ENCODE measurements around the gene CZIB.

The CZIB gene

GRCh38 chr1:53220171-53220961 lies at the start of gene CZIB:
Gene CZIB, minus strand, starts transcription at chr1:53220634. Its CDS starts 59 bp downstream, at chr1:53220575.
- H3K27ac ChIP-seq = peak within 1 kb of the TSS; percentile 93
- no peak for TF ChIP-seq CTCF (IDR thresholded peaks at IDR 0.05)

- H3K27ac ChIP-seq = no peak overlapping the region
- no peak for TF ChIP-seq CTCF (IDR thresholded peaks at IDR 0.05)
- TF ChIP-seq ZFX (IDR thresholded peaks at IDR 0.05; ENCODE audit: borderline replicate concordance) = no peak
Measured at GRCh38 chr1:53270107-53270506, 49.7 kb upstream of the CZIB start.

- TF ChIP-seq ZFX (IDR thresholded peaks at IDR 0.05; ENCODE audit: borderline replicate concordance) (no peak), CTCF (IDR thresholded peaks at IDR 0.05) (no peak)
- no peak overlapping the region for H3K27ac ChIP-seq
Measured at GRCh38 chr1:53267761-53268160, 47.3 kb upstream of the CZIB start.

- H3K27ac ChIP-seq = no peak overlapping the region
- TF ChIP-seq CTCF (IDR thresholded peaks at IDR 0.05) = no peak; the same call in 1 of the 2 replicates
- no peak for TF ChIP-seq ZFX (IDR thresholded peaks at IDR 0.05; ENCODE audit: borderline replicate concordance)
Measured at GRCh38 chr1:53266038-53266437, 45.6 kb upstream of the CZIB start.

- no peak overlapping the region for H3K27ac ChIP-seq
- TF ChIP-seq ZFX (IDR thresholded peaks at IDR 0.05; ENCODE audit: borderline replicate concordance) = no peak
Measured at GRCh38 chr1:53265581-53265980, 45.1 kb upstream of the CZIB start.

- H3K27ac ChIP-seq = no peak overlapping the region
- no peak for TF ChIP-seq ZFX (IDR thresholded peaks at IDR 0.05; ENCODE audit: borderline replicate concordance)
- no peak for TF ChIP-seq CTCF (IDR thresholded peaks at IDR 0.05)
Measured at GRCh38 chr1:53264048-53264447, 43.6 kb upstream of the CZIB start.

- H3K27ac ChIP-seq = no peak overlapping the region
- TF ChIP-seq CTCF (IDR thresholded peaks at IDR 0.05) (no peak), ZFX (IDR thresholded peaks at IDR 0.05; ENCODE audit: borderline replicate concordance) (no peak)
Measured at GRCh38 chr1:53262000-53262399, 41.6 kb upstream of the CZIB start.

Measured in 22Rv1 (cell line).